Thyroid gland (tissue), 4 donors: ENCODE data around the gene SEC22C.

Experiments used
- POLR2A ChIP-seq, 2 donors: fragments of 450-650 bp; IDR thresholded peaks; one replicate each; pipeline ENCODE4 v1.6.1; 2017; ENCODE audit warnings: antibody characterized with exemption in 2 of 2, mild to moderate bottlenecking in 2 of 2, moderate library complexity in 1 of 2
- TF ChIP-seq, protein P1 (sequence below), 6 experiments: fragments of 200-600 bp in 3 of 6; fragments of 450-650 bp in 3 of 6; sonication (generic) in 3 of 6; IDR thresholded peaks; one replicate each; pipeline ENCODE4 v1.5.1; 2016 to 2019; ENCODE audit warnings: antibody characterized with exemption in 6 of 6, mild to moderate bottlenecking in 2 of 6, inconsistent platforms in 1 of 6, moderate library complexity in 1 of 6

- TF ChIP-seq, protein P1, sequence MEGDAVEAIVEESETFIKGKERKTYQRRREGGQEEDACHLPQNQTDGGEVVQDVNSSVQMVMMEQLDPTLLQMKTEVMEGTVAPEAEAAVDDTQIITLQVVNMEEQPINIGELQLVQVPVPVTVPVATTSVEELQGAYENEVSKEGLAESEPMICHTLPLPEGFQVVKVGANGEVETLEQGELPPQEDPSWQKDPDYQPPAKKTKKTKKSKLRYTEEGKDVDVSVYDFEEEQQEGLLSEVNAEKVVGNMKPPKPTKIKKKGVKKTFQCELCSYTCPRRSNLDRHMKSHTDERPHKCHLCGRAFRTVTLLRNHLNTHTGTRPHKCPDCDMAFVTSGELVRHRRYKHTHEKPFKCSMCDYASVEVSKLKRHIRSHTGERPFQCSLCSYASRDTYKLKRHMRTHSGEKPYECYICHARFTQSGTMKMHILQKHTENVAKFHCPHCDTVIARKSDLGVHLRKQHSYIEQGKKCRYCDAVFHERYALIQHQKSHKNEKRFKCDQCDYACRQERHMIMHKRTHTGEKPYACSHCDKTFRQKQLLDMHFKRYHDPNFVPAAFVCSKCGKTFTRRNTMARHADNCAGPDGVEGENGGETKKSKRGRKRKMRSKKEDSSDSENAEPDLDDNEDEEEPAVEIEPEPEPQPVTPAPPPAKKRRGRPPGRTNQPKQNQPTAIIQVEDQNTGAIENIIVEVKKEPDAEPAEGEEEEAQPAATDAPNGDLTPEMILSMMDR (IDR thresholded peaks at IDR 0.05) = no peak
- no peak for TF ChIP-seq POLR2A (IDR thresholded peaks at IDR 0.05)
These were observed 3.7 kb downstream of the SEC22C start for GRCh38 chr3:42578054-42578453.
